ENCODE data around the gene FAXC.
"Not testable (repeated sequence)": the region's sequence is repeated elsewhere in the genome, so short reads cannot be mapped to it uniquely, and the experiment has no call there.

FAXC gene

GRCh38 chr6:99276747-99277146, 72.7 kb downstream of the FAXC start:
- DNase-seq, result no peak

DNA sequence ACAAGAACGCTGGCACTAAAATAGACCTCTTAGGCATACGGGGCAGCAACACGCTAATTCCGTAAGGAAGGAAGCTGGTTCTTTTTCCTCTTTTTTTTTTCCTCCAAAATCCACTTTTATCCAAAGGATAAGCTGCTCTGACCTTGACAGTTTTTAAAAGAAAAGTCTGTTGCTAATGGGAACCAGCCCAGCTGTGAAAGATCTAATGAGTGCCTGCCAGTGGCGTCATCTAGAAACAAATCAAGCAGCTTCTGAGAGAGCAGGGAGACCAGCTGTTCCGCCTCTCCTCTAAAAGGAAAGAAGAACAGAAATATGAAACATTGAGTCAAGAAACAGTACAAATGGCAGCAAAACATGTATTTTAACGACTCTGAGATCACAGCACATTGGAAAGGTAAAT, 78.6 kb downstream of the FAXC start:
- no peak for DNase-seq

- DNase-seq, result no peak
Measured at GRCh38 chr6:99270030-99270429, 79.4 kb downstream of the FAXC start.

DNA sequence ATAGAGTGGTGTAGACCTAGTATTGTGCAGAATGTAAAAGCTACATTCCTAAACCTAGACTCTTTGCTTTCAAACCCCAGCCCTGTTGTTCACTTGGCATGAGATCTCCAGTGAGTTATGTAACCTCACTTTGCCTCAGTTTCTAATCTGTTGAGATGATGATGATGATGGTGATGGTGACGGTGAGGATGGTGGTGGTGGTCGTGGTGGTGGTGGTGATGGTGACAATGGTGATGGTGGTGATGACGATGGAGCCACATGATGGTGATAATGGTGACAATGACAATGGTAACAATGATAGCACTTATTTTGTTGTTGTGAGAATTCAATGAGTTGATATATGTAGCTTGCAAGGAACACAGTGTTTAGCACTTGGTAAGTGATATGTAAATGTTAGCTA, 80.3 kb downstream of the FAXC start:
- DNase-seq, result no peak

GRCh38 chr6:99266996-99267395, 82.5 kb downstream of the FAXC start:
- not testable (repeated sequence) for DNase-seq

DNA sequence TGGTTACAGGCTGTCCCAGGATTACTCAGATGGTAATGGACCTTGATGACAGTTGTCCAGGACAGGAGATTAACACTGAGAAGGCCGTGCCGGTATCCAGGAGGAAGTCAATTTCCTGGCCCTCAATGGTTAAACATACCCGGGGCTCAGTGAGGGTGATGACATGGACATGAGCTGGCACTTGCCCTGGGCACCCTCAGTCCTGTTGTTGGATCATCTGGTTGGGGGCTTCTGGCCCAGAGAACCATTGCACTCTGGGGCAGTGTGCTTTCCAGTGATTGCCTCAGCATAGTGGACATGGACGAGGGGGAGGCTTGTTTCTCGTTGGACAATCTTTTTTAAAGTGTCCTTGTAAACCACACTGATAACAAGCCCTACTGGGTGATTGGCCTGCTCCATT, 84.0 kb downstream of the FAXC start:
- DNase-seq, result not testable (repeated sequence)

GRCh38 chr6:99254616-99255550, 94.6 kb downstream of the FAXC start:
- no peak for DNase-seq

- DNase-seq, result no peak
Measured at GRCh38 chr6:99253271-99253670, 96.2 kb downstream of the FAXC start.

DNA sequence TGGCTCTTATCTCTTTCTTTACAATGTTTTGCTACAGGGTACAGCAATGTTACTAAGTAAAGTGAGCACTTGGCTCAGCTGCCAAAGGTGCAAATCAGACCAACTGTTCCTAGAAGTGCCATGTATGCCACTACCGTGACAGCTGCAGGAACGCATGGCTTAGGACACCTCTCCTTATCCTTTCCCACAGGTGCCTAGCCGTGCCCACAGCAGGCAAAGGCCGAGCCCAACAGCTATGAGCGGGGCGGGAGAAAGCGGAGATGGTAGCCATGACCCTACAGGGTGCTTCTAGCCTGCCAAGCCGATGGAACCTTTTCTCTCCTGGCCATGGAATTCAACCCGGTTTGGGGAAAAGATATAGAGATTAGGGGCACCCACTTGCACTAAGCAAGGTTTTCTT, 97.1 kb downstream of the FAXC start:
- no peak for DNase-seq

GRCh38 chr6:99250476-99250875, 99.0 kb downstream of the FAXC start:
- DNase-seq, result no peak

- no peak for DNase-seq
Measured at GRCh38 chr6:99246602-99247001, 102.9 kb downstream of the FAXC start.

DNA sequence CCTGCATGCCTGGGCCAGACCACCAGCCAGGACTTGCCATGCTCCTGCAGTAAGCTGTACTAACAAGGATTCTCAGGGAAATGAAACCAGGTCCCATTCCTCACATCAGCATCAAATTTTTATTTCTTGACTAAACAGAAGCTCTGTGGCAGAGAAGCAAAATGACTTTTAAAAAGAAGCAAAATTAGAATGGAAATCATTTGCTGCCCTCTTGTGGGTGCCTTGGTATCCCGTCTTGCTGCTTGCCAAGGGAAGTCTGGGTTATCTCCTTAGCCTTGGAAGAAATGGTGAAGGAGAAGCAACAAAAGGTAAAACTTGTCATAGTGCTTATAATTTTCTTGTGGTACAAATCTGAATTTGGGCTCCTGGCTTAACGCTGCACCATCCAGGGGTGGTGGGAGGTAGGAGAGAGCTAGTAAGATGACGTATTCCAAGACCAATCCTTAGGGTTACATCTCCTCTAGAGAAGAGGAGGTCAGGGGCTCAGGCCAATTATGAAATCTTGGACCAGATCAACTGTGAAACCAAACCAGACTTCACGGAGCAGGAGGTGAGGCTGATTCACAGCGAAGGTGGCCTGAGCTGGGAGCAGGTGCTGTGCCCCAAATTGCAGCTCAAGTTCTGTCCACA, 107.5 kb downstream of the FAXC start:
- no peak for DNase-seq

GRCh38 chr6:99236010-99236409, 113.5 kb downstream of the FAXC start:
- no peak for DNase-seq

DNA sequence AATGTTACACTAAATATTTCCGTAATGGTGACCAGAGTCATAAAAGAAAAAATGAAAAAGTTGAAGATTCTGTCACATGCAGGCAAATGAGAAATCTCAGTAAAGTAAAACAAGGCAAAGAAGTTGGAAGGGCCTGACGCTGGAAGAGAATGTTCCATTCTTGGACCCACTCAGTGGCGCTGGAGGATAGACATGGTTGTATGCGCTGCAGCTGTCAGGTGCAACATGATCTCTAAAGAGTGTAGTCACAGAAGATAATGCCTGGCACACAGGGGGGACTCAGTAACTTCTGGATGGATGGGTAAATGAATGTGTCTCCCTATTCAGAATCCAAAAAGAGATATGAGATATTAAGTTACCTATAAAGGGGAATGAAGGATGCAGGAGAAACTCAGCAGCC, 116.3 kb downstream of the FAXC start:
- no peak for DNase-seq

DNA sequence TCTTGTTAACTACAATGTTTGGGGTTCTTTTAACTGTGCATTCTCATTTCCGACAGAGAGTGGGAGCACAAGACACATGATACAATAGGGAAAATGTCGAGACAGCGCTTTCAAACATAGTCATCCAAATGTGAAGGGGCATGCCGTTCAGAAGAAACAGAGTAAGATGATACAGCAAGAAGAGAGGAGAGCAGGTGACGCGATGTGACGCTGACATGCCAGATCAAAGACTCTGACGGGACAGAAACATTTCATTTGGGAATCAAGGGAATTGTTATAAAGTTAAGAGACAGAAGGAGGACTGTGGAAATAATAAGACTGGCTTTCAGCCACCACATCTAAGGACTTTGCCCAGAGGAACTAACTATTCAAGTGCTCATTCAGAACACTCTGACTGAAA, 117.4 kb downstream of the FAXC start:
- no peak for DNase-seq

- no peak for DNase-seq
Measured at GRCh38 chr6:99225172-99225571, 124.3 kb downstream of the FAXC start.

All from activated CD8-positive, alpha-beta memory T cell treated with anti-CD3 and anti-CD28 coated beads for 24 hours (primary cell).